CD8-positive, alpha-beta memory T cell (primary cell): Measurements from ENCODE around the gene DEDD. TPM values are rescaled to one million over a fixed set of nuclear protein-coding genes. Genes with fewer than 3 reads are reported as not detected.

Experiments used
- CTCF ChIA-PET: fragments of 350-600 bp; sonication (Branson Sonifier 250); formaldehyde crosslinking; loops from one replicate; lab custom pipeline; 2021; ENCODE audit warnings: antibody characterized with exemption; lab: Charles Lee
- POLR2A ChIA-PET: fragments of 350-600 bp; sonication (Branson Sonifier 250); formaldehyde crosslinking; loops from one replicate; lab custom pipeline; 2021; ENCODE audit warnings: antibody characterized with exemption; lab: Charles Lee
- DNase-seq, 5 donors: peaks; one replicate each; pipeline versions ENCODE4 v3.0.0 to v3.0.0-alpha.2; 2020 to 2022; ENCODE audit warnings: mixed read lengths in 1 of 5
- H3K27ac ChIP-seq: one replicate; pipeline ENCODE4 v1.7.0; 2013; ENCODE audit warnings: low read depth, mild to moderate bottlenecking, low read length, moderate library complexity
- H3K27me3 ChIP-seq: 2 replicates; pipeline ENCODE4 v1.7.0; 2013; ENCODE audit warnings: low read length, mild to moderate bottlenecking; ENCODE audit not compliant: insufficient read depth, poor library complexity, severe bottlenecking
- H3K36me3 ChIP-seq: 2 replicates; pipeline ENCODE4 v1.7.0; 2013; ENCODE audit warnings: mild to moderate bottlenecking, low read length, moderate library complexity; ENCODE audit not compliant: insufficient read depth
- H3K4me1 ChIP-seq: 2 replicates; pipeline ENCODE4 v1.7.0; 2013; ENCODE audit warnings: mild to moderate bottlenecking, low read length, moderate library complexity; ENCODE audit not compliant: insufficient read depth
- H3K4me3 ChIP-seq: 2 replicates; pipeline ENCODE4 v1.7.0; 2013; ENCODE audit warnings: mild to moderate bottlenecking, low read length
- H3K9me3 ChIP-seq: 2 replicates; pipeline ENCODE4 v1.7.0; 2013; ENCODE audit warnings: mild to moderate bottlenecking, low read length
- H3K27ac Mint-ChIP-seq, 8 donors: one replicate each; pipeline ENCODE4 v1.8.0; 2020 to 2021; ENCODE audit warnings: mixed read lengths in 8 of 8, mild to moderate bottlenecking in 6 of 8, inconsistent platforms in 3 of 8, moderate library complexity in 3 of 8
- H3K27me3 Mint-ChIP-seq, 2 donors: one replicate each; pipeline ENCODE4 v1.8.0; 2020 to 2021; ENCODE audit warnings: mixed read lengths in 2 of 2, mild to moderate bottlenecking in 1 of 2, moderate library complexity in 1 of 2
- H3K36me3 Mint-ChIP-seq, 3 donors: one replicate each; pipeline ENCODE4 v1.8.0; 2020 to 2021; ENCODE audit warnings: mixed read lengths in 3 of 3, inconsistent platforms in 1 of 3, mild to moderate bottlenecking in 1 of 3
- H3K4me1 Mint-ChIP-seq, 3 donors: one replicate each; pipeline ENCODE4 v1.8.0; 2020 to 2021; ENCODE audit warnings: mixed read lengths in 3 of 3, inconsistent platforms in 1 of 3, mild to moderate bottlenecking in 1 of 3
- H3K4me3 Mint-ChIP-seq, 7 donors: one replicate each; pipeline ENCODE4 v1.8.0; 2020 to 2021; ENCODE audit warnings: mixed read lengths in 7 of 7, mild to moderate bottlenecking in 6 of 7, moderate library complexity in 4 of 7, inconsistent platforms in 2 of 7
- H3K9me3 Mint-ChIP-seq, 5 donors: one replicate each; pipeline ENCODE4 v1.8.0; 2020 to 2022; ENCODE audit warnings: mixed read lengths in 5 of 5, mild to moderate bottlenecking in 3 of 5, moderate library complexity in 2 of 5, inconsistent platforms in 1 of 5
- polyA plus RNA-seq: library from polyadenylated mRNA; unstranded; fragments of 300-500 nt; fragmentation: Illumina TruSeq; gene quantifications from one replicate; pipeline ENCODE4 v1.2.3, GENCODE V29; 2021
- total RNA-seq, 2 experiments: library from RNA; stranded (reverse); gene quantifications; one replicate each; pipeline ENCODE4 v1.2.3, GENCODE V29; 2021

Gene DEDD
- total and polyA plus RNA-seq, 3 experiments from 2014 or later, result 30.0 to 41.9 (median 41.0) TPM

- H3K27me3 Mint-ChIP-seq, result peaks cover 0 to 14% of the 10 kb centered on the region in 2 donors
- H3K36me3 ChIP-seq, result no peaks in the 10 kb centered on the region
- peaks cover 0 to 2% (median 1%) of the 10 kb centered on the region in 3 donors for H3K36me3 Mint-ChIP-seq
- H3K27me3 ChIP-seq, result no peaks in the 10 kb centered on the region
- H3K4me3 Mint-ChIP-seq, result no peak overlapping the region
- POLR2A ChIA-PET, result no interaction called here
- no peak for DNase-seq
- peaks cover 6 to 16% (median 8%) of the 10 kb centered on the region in 3 donors for H3K4me1 Mint-ChIP-seq
- no peak overlapping the region for H3K27ac ChIP-seq
- CTCF ChIA-PET, result interaction anchor here (0.9 to 7.8 kb wide), 2 partner anchors 22 to 73 kb away, joined by 3 to 128 read pairs; partner anchors contain the start of genes ARHGAP30 and PPOX
- H3K9me3 Mint-ChIP-seq, result peaks cover 0 to 2% (median 2%) of the 10 kb centered on the region in 5 donors
- H3K4me1 ChIP-seq, result peaks cover 8% of the 10 kb centered on the region
- no peaks in the 10 kb centered on the region for H3K9me3 ChIP-seq
- H3K27ac Mint-ChIP-seq, result no peak overlapping the region
- no peak overlapping the region for H3K4me3 ChIP-seq
These were observed 39.8 kb downstream of the DEDD start for GRCh38 chr1:161092621-161093028.

GRCh38 chr1:161091796-161092507 is 40.5 kb downstream of the DEDD start:
- CTCF ChIA-PET, result interaction anchor here (0.9 to 7.8 kb wide), 2 partner anchors 21 to 74 kb away, joined by 3 to 128 read pairs; partner anchors contain the start of genes ARHGAP30 and PPOX
- Histone ChIP-seq H3K27ac (no peak overlapping the region), H3K9me3 (no peaks in the 10 kb centered on the region), H3K4me3 (no peak overlapping the region), H3K36me3 (no peaks in the 10 kb centered on the region), H3K4me1 (peaks cover 2% of the 10 kb centered on the region), H3K27me3 (no peaks in the 10 kb centered on the region)
- Mint-ChIP-seq H3K36me3 (no peaks in the 10 kb centered on the region), H3K4me1 (peaks cover 0 to 9% (median 1%) of the 10 kb centered on the region in 3 donors), H3K27me3 (peaks cover 0 to 8% of the 10 kb centered on the region in 2 donors), H3K4me3 (no peak overlapping the region), H3K9me3 (no peaks in the 10 kb centered on the region), H3K27ac (peak overlapping the region in 1 of 8 donors; percentile 25)
- no peak for DNase-seq
- POLR2A ChIA-PET, result no interaction called here

GRCh38 chr1:161091093-161091492 is 41.4 kb downstream of the DEDD start:
- no peaks in the 10 kb centered on the region for H3K36me3 Mint-ChIP-seq
- DNase-seq, result no peak
- no peaks in the 10 kb centered on the region for H3K9me3 Mint-ChIP-seq
- Histone ChIP-seq H3K9me3 (no peaks in the 10 kb centered on the region), H3K27ac (no peak overlapping the region), H3K4me1 (no peaks in the 10 kb centered on the region), H3K4me3 (no peak overlapping the region), H3K36me3 (no peaks in the 10 kb centered on the region), H3K27me3 (no peaks in the 10 kb centered on the region)
- no peak overlapping the region for H3K27ac Mint-ChIP-seq
- peaks cover 0 to 1% of the 10 kb centered on the region in 2 donors for H3K27me3 Mint-ChIP-seq
- peaks cover 0 to 2% (median 0%) of the 10 kb centered on the region in 3 donors for H3K4me1 Mint-ChIP-seq
- ChIA-PET CTCF (no interaction called here), POLR2A (interaction anchor here (0.6 kb wide), 1 partner anchor 71 kb away, joined by 3 read pairs; no protein-coding TSS in a partner anchor)
- no peak overlapping the region for H3K4me3 Mint-ChIP-seq

GRCh38 chr1:161090617-161091016 is 41.9 kb downstream of the DEDD start:
- POLR2A ChIA-PET, result interaction anchor here (0.5 to 0.6 kb wide), 2 partner anchors 51 to 71 kb away, joined by 3 read pairs; no protein-coding TSS in a partner anchor
- H3K4me1 Mint-ChIP-seq, result peaks cover 0 to 2% (median 0%) of the 10 kb centered on the region in 3 donors

GRCh38 chr1:161089938-161090337 is 42.5 kb downstream of the DEDD start:
- no peak overlapping the region for H3K27ac Mint-ChIP-seq
- Histone ChIP-seq H3K36me3 (no peaks in the 10 kb centered on the region), H3K4me3 (no peak overlapping the region), H3K4me1 (no peaks in the 10 kb centered on the region), H3K9me3 (no peaks in the 10 kb centered on the region), H3K27ac (no peak overlapping the region), H3K27me3 (no peaks in the 10 kb centered on the region)
- no peaks in the 10 kb centered on the region for H3K36me3 Mint-ChIP-seq
- no peak overlapping the region for H3K4me3 Mint-ChIP-seq
- no peak for DNase-seq
- ChIA-PET CTCF (interaction anchor here (1.7 kb wide), 1 partner anchor 93 kb away, joined by 4 read pairs; no protein-coding TSS in a partner anchor), POLR2A (interaction anchor here (0.5 kb wide), 1 partner anchor 51 kb away, joined by 3 read pairs; no protein-coding TSS in a partner anchor)
- peaks cover 0 to 2% (median 0%) of the 10 kb centered on the region in 3 donors for H3K4me1 Mint-ChIP-seq
- peaks cover 0 to 1% of the 10 kb centered on the region in 2 donors for H3K27me3 Mint-ChIP-seq
- H3K9me3 Mint-ChIP-seq, result no peaks in the 10 kb centered on the region

More at GRCh38 chr1:161090617-161091016, 41.9 kb downstream of the DEDD start:
- CTCF ChIA-PET, result no interaction called here
- H3K4me3 ChIP-seq, result no peak overlapping the region
- H3K27me3 ChIP-seq, result no peaks in the 10 kb centered on the region
- Mint-ChIP-seq H3K4me3 (no peak overlapping the region), H3K9me3 (no peaks in the 10 kb centered on the region), H3K36me3 (no peaks in the 10 kb centered on the region), H3K27ac (peak overlapping the region in 1 of 8 donors; percentile 51), H3K27me3 (peaks cover 0 to 1% of the 10 kb centered on the region in 2 donors)
- no peaks in the 10 kb centered on the region for H3K4me1 ChIP-seq
- H3K9me3 ChIP-seq, result no peaks in the 10 kb centered on the region
- no peaks in the 10 kb centered on the region for H3K36me3 ChIP-seq
- H3K27ac ChIP-seq, result no peak overlapping the region
- peak in 1 of 5 donors; percentile 36 for DNase-seq

- H3K27me3 Mint-ChIP-seq, result peaks cover 0 to 1% of the 10 kb centered on the region in 2 donors
- no peak for DNase-seq
- POLR2A ChIA-PET, result interaction anchor here (0.7 kb wide), 1 partner anchor 44 kb away, joined by 5 read pairs; no protein-coding TSS in a partner anchor
- CTCF ChIA-PET, result interaction anchor here (0.9 to 1.7 kb wide), 2 partner anchors 8 to 93 kb away, joined by 3 to 4 read pairs; no protein-coding TSS in a partner anchor
- no peak within 1 kb of the TSS for H3K27ac ChIP-seq
- no peaks in the 10 kb centered on the region for H3K36me3 ChIP-seq
- H3K9me3 ChIP-seq, result no peaks in the 10 kb centered on the region
- no peaks in the 10 kb centered on the region for H3K36me3 Mint-ChIP-seq
- no peaks in the 10 kb centered on the region for H3K4me1 ChIP-seq
- no peaks in the 10 kb centered on the region for H3K27me3 ChIP-seq
- H3K9me3 Mint-ChIP-seq, result no peaks in the 10 kb centered on the region
- H3K4me3 ChIP-seq, result no peak within 1 kb of the TSS
- peak within 1 kb of the TSS in 1 of 8 donors; percentile 88 for H3K27ac Mint-ChIP-seq
- H3K4me3 Mint-ChIP-seq, result no peak within 1 kb of the TSS
- H3K4me1 Mint-ChIP-seq, result peaks cover 0 to 2% (median 0%) of the 10 kb centered on the region in 3 donors
These were observed 43.1 kb downstream of the DEDD start, which contains the start of gene NECTIN4 for GRCh38 chr1:161089251-161089924. Gene NECTIN4, minus strand, starts transcription at chr1:161089558. Its CDS starts 262 bp downstream, at chr1:161089296.

- POLR2A ChIA-PET, result interaction anchor here (0.7 kb wide), 1 partner anchor 44 kb away, joined by 5 read pairs; no protein-coding TSS in a partner anchor
These were observed 43.8 kb downstream of the DEDD start for GRCh38 chr1:161088587-161089110.

More at GRCh38 chr1:161088587-161089110, 43.8 kb downstream of the DEDD start:
- Mint-ChIP-seq H3K9me3 (no peaks in the 10 kb centered on the region), H3K4me3 (no peak overlapping the region), H3K27me3 (peaks cover 0 to 1% of the 10 kb centered on the region in 2 donors), H3K4me1 (peaks cover 0 to 2% (median 0%) of the 10 kb centered on the region in 3 donors), H3K36me3 (no peaks in the 10 kb centered on the region), H3K27ac (peak overlapping the region in 1 of 8 donors; percentile 88)
- H3K9me3 ChIP-seq, result no peaks in the 10 kb centered on the region
- no peaks in the 10 kb centered on the region for H3K4me1 ChIP-seq
- H3K27me3 ChIP-seq, result no peaks in the 10 kb centered on the region
- H3K36me3 ChIP-seq, result no peaks in the 10 kb centered on the region
- no peak overlapping the region for H3K4me3 ChIP-seq
- CTCF ChIA-PET, result interaction anchor here (0.9 to 1.7 kb wide), 2 partner anchors 9 to 92 kb away, joined by 3 to 4 read pairs; no protein-coding TSS in a partner anchor
- H3K27ac ChIP-seq, result no peak overlapping the region
- no peak for DNase-seq
